Adipose tissue (tissue), 3 donors: ENCODE results near the gene TRIM29. TPM values are rescaled to one million over a fixed set of nuclear protein-coding genes. Genes with fewer than 3 reads are reported as not detected.

Experiments
- H3K27ac ChIP-seq: one replicate; pipeline ENCODE4 v1.5.1; 2013; ENCODE audit warnings: low read depth, low read length
- WGBS, 3 donors: extraction: QIAGEN DNeasy Blood & Tissue Kit; methylation state at CpG; one replicate each; pipeline ENCODE4 v1.1.7; 2013; 5-methylcytosine and 5-hydroxymethylcytosine counted together
- polyA plus RNA-seq, 3 donors: library from polyadenylated mRNA; stranded (reverse); fragments of 200-250 nt; gene quantifications; one replicate each; pipeline ENCODE4 v1.2.3, GENCODE V29; 2013
- donor health status: healthy with polysubstance abuse.
- donor health status: Bipolar disorder and iron deficiency.
- donor health status: healthy.

TRIM29 gene
- polyA plus RNA-seq, 3 donors, result 0.41 to 2.1 (median 1.8) TPM

GRCh38 chr11:120173807-120174206 is 35.9 kb upstream of the TRIM29 start:
- no peak overlapping the region for H3K27ac ChIP-seq
- WGBS, 3 donors, result 35 to 59% (median 48%) methylated on average over 5 of the region's 5 CpGs

- no peak overlapping the region for H3K27ac ChIP-seq
- WGBS, 3 donors, result 65 to 79% (median 76%) methylated on average over 11 of the region's 11 CpGs
Observed at GRCh38 chr11:120173019-120173705, 35.2 kb upstream of the TRIM29 start.

- H3K27ac ChIP-seq, result no peak overlapping the region
- WGBS, 3 donors, result 24 to 38% (median 25%) methylated on average over 23 to 24 of the region's 24 CpGs
Observed at GRCh38 chr11:120172054-120172911, 34.4 kb upstream of the TRIM29 start.

- 81 to 94% (median 90%) methylated on average over 12 of the region's 12 CpGs for WGBS, 3 donors
- H3K27ac ChIP-seq, result no peak overlapping the region
Observed at GRCh38 chr11:120170741-120171261, 32.9 kb upstream of the TRIM29 start.

- 54 to 68% (median 59%) methylated on average over 22 to 27 of the region's 27 CpGs for WGBS, 3 donors
- no peak overlapping the region for H3K27ac ChIP-seq
Observed at GRCh38 chr11:120169981-120170698, 32.2 kb upstream of the TRIM29 start.

GRCh38 chr11:120168960-120169681 is 31.2 kb upstream of the TRIM29 start:
- 0 to 1% (median 1%) methylated on average over 58 to 71 of the region's 71 CpGs for whole genome bisulfite sequencing, 3 donors
- H3K27ac ChIP-seq, result no peak overlapping the region

GRCh38 chr11:120168108-120168959 is 30.4 kb upstream of the TRIM29 start:
- WGBS, 3 donors, result 23 to 29% (median 28%) methylated on average over 32 to 35 of the region's 35 CpGs
- H3K27ac ChIP-seq, result no peak overlapping the region

GRCh38 chr11:120167659-120168058 is 29.7 kb upstream of the TRIM29 start:
- H3K27ac ChIP-seq, result no peak overlapping the region
- WGBS, 3 donors, result 66 to 69% (median 69%) methylated on average over 11 of the region's 11 CpGs

GRCh38 chr11:120160436-120160835 is 22.5 kb upstream of the TRIM29 start:
- no peak overlapping the region for H3K27ac ChIP-seq
- 69 to 90% (median 86%) methylated on average over 1 of the region's 1 CpG for WGBS, 3 donors

GRCh38 chr11:120153221-120153620 is 15.3 kb upstream of the TRIM29 start:
- 76 to 86% (median 85%) methylated on average over 2 of the region's 2 CpGs for WGBS, 3 donors
- H3K27ac ChIP-seq, result no peak overlapping the region

- no peak overlapping the region for H3K27ac ChIP-seq
- 65 to 82% (median 77%) methylated on average over 1 of the region's 1 CpG for WGBS, 3 donors
Observed at GRCh38 chr11:120151536-120151935, 13.6 kb upstream of the TRIM29 start.

GRCh38 chr11:120149246-120149645 is 11.3 kb upstream of the TRIM29 start:
- no peak overlapping the region for H3K27ac ChIP-seq
- WGBS, 3 donors, result 85 to 88% (median 86%) methylated on average over 3 of the region's 3 CpGs

- 48 to 56% (median 49%) methylated on average over 5 of the region's 5 CpGs for WGBS, 3 donors
- no peak overlapping the region for H3K27ac ChIP-seq
Observed at GRCh38 chr11:120147950-120148270, 10.0 kb upstream of the TRIM29 start.

- no peak overlapping the region for H3K27ac ChIP-seq
- 73 to 78% (median 73%) methylated on average over 15 to 17 of the region's 17 CpGs for WGBS, 3 donors
Observed at GRCh38 chr11:120147094-120147949, 9.4 kb upstream of the TRIM29 start.

- H3K27ac ChIP-seq, result no peak overlapping the region
- 62 to 77% (median 72%) methylated on average over 14 of the region's 14 CpGs for WGBS, 3 donors
Observed at GRCh38 chr11:120146413-120147093, 8.6 kb upstream of the TRIM29 start.

GRCh38 chr11:120144501-120144900 is 6.6 kb upstream of the TRIM29 start:
- 67 to 69% (median 67%) methylated on average over 8 of the region's 8 CpGs for WGBS, 3 donors
- no peak overlapping the region for H3K27ac ChIP-seq
